HCT116 (cell line): Measurements from ENCODE around the gene PDE4D. TPM values are rescaled to one million over a fixed set of nuclear protein-coding genes. Genes with fewer than 3 reads are reported as not detected.

ENCODE experiments used
- ATAC-seq: fragments of 200-7000 bp; cut with Tn5 transposase; 2 replicates; pipeline ENCODE4 v1.9.1; 2020; ENCODE audit warnings: mild to moderate bottlenecking, moderate library complexity
- BruUV-seq: library from RNA; stranded (reverse); fragments of 400-500 nt; replicated peaks from 2 replicates; lab custom pipeline; 2021; lab: Mats Ljungman, UMichigan
- CTCF ChIA-PET: fragments of 300-600 bp; sonication (Branson Sonifier 250); formaldehyde crosslinking; loops from one replicate; lab custom pipeline; 2021; ENCODE audit warnings: antibody characterized with exemption; lab: Charles Lee
- POLR2A ChIA-PET: fragments of 300-600, 350-600 bp; sonication (Branson Sonifier 250); formaldehyde crosslinking; loops from one replicate; lab custom pipeline; 2021; ENCODE audit warnings: antibody characterized with exemption; lab: Charles Lee
- RAD21 ChIA-PET, 2 experiments: fragments of 300-600 bp; sonication (Branson Sonifier 250); formaldehyde crosslinking; loops; one replicate each; lab custom pipeline; 2023; ENCODE audit warnings: low total read pairs in 2 of 2; ENCODE audit not compliant: uncharacterized antibody in 2 of 2, unreplicated experiment in 2 of 2, low non-redundant PET in 1 of 2; lab: Charles Lee
- DNase-seq: peaks from one replicate; pipeline ENCODE4 v3.0.0-alpha.2; 2010; ENCODE audit warnings: low read depth, low spot score
- H2AFZ ChIP-seq: fragments of 200-600 bp; shearing (Covaris generic), sonication (generic); 2 replicates; pipeline ENCODE4 v1.6.1; 2017; ENCODE audit warnings: low read depth, mixed run types, mixed read lengths, antibody characterized with exemption, low read length; ENCODE audit not compliant: poor library complexity, severe bottlenecking
- H3K27ac ChIP-seq: 2 replicates; pipeline ENCODE4 v1.5.1; 2012; ENCODE audit warnings: low read depth, low read length
- H3K27me3 ChIP-seq: fragments of 200-600 bp; sonication (generic); 2 replicates; pipeline ENCODE4 v1.6.1; 2016; ENCODE audit warnings: mixed run types, low read length, mixed read lengths; ENCODE audit not compliant: insufficient read depth
- H3K36me3 ChIP-seq, 2 experiments: fragments of 200-500 bp in 1 of 2; fragments of 200-600 bp in 1 of 2; sonication (Bioruptor generic) in 1 of 2; sonication (generic) in 1 of 2; 2 replicates each; pipeline versions ENCODE4 v1.5.1 to v1.6.1; 2014 to 2016; ENCODE audit warnings: low read length in 2 of 2, inconsistent platforms in 1 of 2, mixed read lengths in 1 of 2, mixed run types in 1 of 2; ENCODE audit not compliant: insufficient read depth in 2 of 2, control insufficient read depth in 1 of 2
- H3K4me1 ChIP-seq, 2 experiments: fragments of 200-600 bp in 1 of 2; sonication (generic) in 1 of 2; 2 replicates each; pipeline versions ENCODE4 v1.5.1 to v1.6.1; 2012 to 2017; ENCODE audit warnings: low read length in 2 of 2, inconsistent platforms in 1 of 2, mild to moderate bottlenecking in 1 of 2, mixed read lengths in 1 of 2, mixed run types in 1 of 2, moderate library complexity in 1 of 2; ENCODE audit not compliant: insufficient read depth in 2 of 2, control insufficient read depth in 1 of 2
- H3K4me2 ChIP-seq: fragments of 200-600 bp; sonication (generic); 2 replicates; pipeline ENCODE4 v1.6.1; 2017; ENCODE audit warnings: mixed run types, low read length, mixed read lengths
- H3K4me3 ChIP-seq, 2 experiments: fragments of 200-600 bp in 1 of 2; sonication (generic) in 1 of 2; replicated peaks in 1 of 2; 2 replicates each; pipeline ENCODE4 v1.5.1; 2011 to 2016; ENCODE audit warnings: low read length in 2 of 2, control low read depth in 1 of 2, low read depth in 1 of 2, mild to moderate bottlenecking in 1 of 2, mixed read lengths in 1 of 2, mixed run types in 1 of 2
- H3K79me2 ChIP-seq: fragments of 200-600 bp; sonication (generic); 2 replicates; pipeline ENCODE4 v1.6.1; 2017; ENCODE audit warnings: mild to moderate bottlenecking, mixed run types, low read length, moderate library complexity, mixed read lengths; ENCODE audit not compliant: insufficient read depth
- H3K9ac ChIP-seq: fragments of 200-600 bp; sonication (generic); 2 replicates; pipeline ENCODE4 v1.6.1; 2016; ENCODE audit warnings: low read length, mixed read lengths
- H3K9me2 ChIP-seq: fragments of 200-600 bp; sonication (generic), shearing (Covaris generic); 2 replicates; pipeline ENCODE4 v1.6.1; 2017; ENCODE audit warnings: mixed run types, mild to moderate bottlenecking, moderate library complexity; ENCODE audit not compliant: insufficient read depth
- H3K9me3 ChIP-seq, 2 experiments: fragments of 200-500 bp in 1 of 2; fragments of 200-600 bp in 1 of 2; sonication (Bioruptor generic) in 1 of 2; sonication (generic) in 1 of 2; 2 replicates each; pipeline ENCODE4 v1.6.1; 2014 to 2017; ENCODE audit warnings: low read length in 2 of 2, mixed read lengths in 2 of 2, inconsistent platforms in 1 of 2, low read depth in 1 of 2, mild to moderate bottlenecking in 1 of 2, mixed run types in 1 of 2, moderate library complexity in 1 of 2; ENCODE audit not compliant: control insufficient read depth in 1 of 2, insufficient read depth in 1 of 2
- H4K20me1 ChIP-seq: fragments of 200-600 bp; sonication (generic), shearing (Covaris generic); 2 replicates; pipeline ENCODE4 v1.6.1; 2017; ENCODE audit warnings: mixed run types, mild to moderate bottlenecking, moderate library complexity; ENCODE audit not compliant: insufficient read depth
- CBX3 ChIP-seq: IDR thresholded peaks from 2 replicates; pipeline ENCODE4 v1.6.1; 2012; ENCODE audit warnings: low read depth
- CEBPB ChIP-seq: IDR thresholded peaks from 2 replicates; pipeline ENCODE4 v1.6.1; 2012; ENCODE audit warnings: low read depth
- CTCF ChIP-seq, 3 experiments: fragments of 200-600 bp in 1 of 3; sonication (generic) in 1 of 3; IDR thresholded peaks in 2 of 3; conservative IDR thresholded peaks in 1 of 3; 2 replicates each; pipeline ENCODE4 v1.5.1; 2012 to 2017; ENCODE audit warnings: low read depth in 2 of 3, low read length in 2 of 3, antibody characterized with exemption in 1 of 3, borderline replicate concordance in 1 of 3, control low read depth in 1 of 3, mild to moderate bottlenecking in 1 of 3, mixed read lengths in 1 of 3, mixed run types in 1 of 3, moderate library complexity in 1 of 3; ENCODE audit not compliant: insufficient read depth in 1 of 3
- ELF1 ChIP-seq: IDR thresholded peaks from 2 replicates; pipeline ENCODE4 v1.6.1; 2012; ENCODE audit warnings: low read depth, borderline replicate concordance
- EZH2 ChIP-seq: fragments of 200-600 bp; sonication (generic); IDR thresholded peaks from 2 replicates; pipeline ENCODE4 v1.6.1; 2017; ENCODE audit warnings: antibody characterized with exemption, mixed run types
- EZH2phosphoT487 ChIP-seq: fragments of 200-600 bp; IDR thresholded peaks from 2 replicates; pipeline ENCODE4 v1.6.1; 2018; ENCODE audit warnings: antibody characterized with exemption, borderline replicate concordance
- FOSL1 ChIP-seq: IDR thresholded peaks from 2 replicates; pipeline ENCODE4 v1.6.1; 2012; ENCODE audit warnings: low read depth
- JUND ChIP-seq: IDR thresholded peaks from 2 replicates; pipeline ENCODE4 v1.6.1; 2012
- MAX ChIP-seq: IDR thresholded peaks from 2 replicates; pipeline ENCODE4 v1.6.1; 2012
- POLR2A ChIP-seq: IDR thresholded peaks from 2 replicates; pipeline ENCODE4 v1.7.0; 2011; ENCODE audit warnings: borderline replicate concordance; ENCODE audit not compliant: insufficient read depth, insufficient read length; ENCODE audit errors: extremely low read depth
- SRF ChIP-seq: IDR thresholded peaks from 2 replicates; pipeline ENCODE4 v1.6.1; 2012; ENCODE audit warnings: low read depth
- YY1 ChIP-seq: IDR thresholded peaks from 2 replicates; pipeline ENCODE4 v1.6.1; 2011; ENCODE audit warnings: low read length, low read depth, moderate library complexity, mild to moderate bottlenecking; ENCODE audit not compliant: insufficient replicate concordance; ENCODE audit errors: extremely low read depth
- ZNF274 ChIP-seq: fragments of 200-500 bp; sonication (Bioruptor generic); IDR thresholded peaks from 2 replicates; pipeline ENCODE4 v1.6.1; 2014; ENCODE audit warnings: mild to moderate bottlenecking, low read depth, low read length, inconsistent platforms
- intact Hi-C: fragments of 100-400 bp; cut with micrococcal nuclease; formaldehyde crosslinking; loops from 2 replicates; pipeline ENCODE4 v1.10.0; 2022
- total RNA-seq: library from RNA; stranded (reverse); gene quantifications from one replicate; pipeline ENCODE4 v1.2.1, GENCODE V29; 2021; ENCODE audit not compliant: unreplicated experiment

PDE4D gene
- total RNA-seq, 1 experiment from 2014 or later, result 1.1 TPM

GRCh38 chr5:59838989-59839388 is 54.5 kb downstream of the PDE4D start:
- Histone ChIP-seq H3K36me3 (no peaks in the 10 kb centered on the region), H3K9me2 (no peaks in the 10 kb centered on the region), H3K4me2 (no peak overlapping the region), H4K20me1 (no peaks in the 10 kb centered on the region), H3K9ac (no peak overlapping the region), H3K4me1 (no peaks in the 10 kb centered on the region), H3K79me2 (no peaks in the 10 kb centered on the region), H2AFZ (no peak overlapping the region), H3K9me3 (no peaks in the 10 kb centered on the region), H3K27ac (no peak overlapping the region), H3K27me3 (peaks cover 7% of the 10 kb centered on the region; the same call in 1 of the 2 replicates), H3K4me3 (no peak overlapping the region)
- intact Hi-C loops, result no loop called here
- BruUV-seq, result no TSS peak
- TF ChIP-seq CBX3 (no peak), SRF (no peak), POLR2A (no peak)
- RAD21 ChIA-PET, result no interaction called here
- POLR2A ChIA-PET, result no interaction called here
- no peak for ATAC-seq
- CTCF ChIA-PET, result no interaction called here
- DNase-seq, result no peak

GRCh38 chr5:59838067-59838466 is 55.5 kb downstream of the PDE4D start:
- intact Hi-C loops, result no loop called here

GRCh38 chr5:59837071-59837470 is 56.5 kb downstream of the PDE4D start:
- no peak overlapping the region for H3K27ac ChIP-seq
- no peak for DNase-seq
- peaks cover 4% of the 10 kb centered on the region; the same call in 1 of the 2 replicates for H3K27me3 ChIP-seq
- POLR2A ChIA-PET, result no interaction called here
- no peaks in the 10 kb centered on the region for H3K36me3 ChIP-seq
- no peaks in the 10 kb centered on the region for H3K9me3 ChIP-seq
- H3K4me2 ChIP-seq, result no peak overlapping the region
- H3K4me3 ChIP-seq, result no peak overlapping the region
- H4K20me1 ChIP-seq, result no peaks in the 10 kb centered on the region
- BruUV-seq, result no TSS peak
- no peaks in the 10 kb centered on the region for H3K4me1 ChIP-seq
- H3K79me2 ChIP-seq, result no peaks in the 10 kb centered on the region
- RAD21 ChIA-PET, result no interaction called here
- intact Hi-C loops, result no loop called here
- no peak for ATAC-seq
- H3K9me2 ChIP-seq, result no peaks in the 10 kb centered on the region
- CTCF ChIA-PET, result no interaction called here
- no peak overlapping the region for H3K9ac ChIP-seq
- H2AFZ ChIP-seq, result no peak overlapping the region
- TF ChIP-seq POLR2A (no peak), YY1 (no peak), EZH2phosphoT487 (no peak), ELF1 (no peak), EZH2 (no peak), FOSL1 (no peak), JUND (no peak), ZNF274 (no peak), CTCF (IDR thresholded peaks at IDR 0.05 in 2 of 3, conservative IDR thresholded peaks at IDR 0.05 in 1 of 3; ENCODE audit: borderline replicate concordance in 1 of 3, insufficient read depth in 1 of 3, low read depth in 2 of 3, low read length in 2 of 3) (no peak), MAX (no peak), CEBPB (no peak), CBX3 (no peak)

More at GRCh38 chr5:59838067-59838466, 55.5 kb downstream of the PDE4D start:
- Histone ChIP-seq H4K20me1 (no peaks in the 10 kb centered on the region), H3K4me3 (no peak overlapping the region), H3K9me2 (no peaks in the 10 kb centered on the region), H3K79me2 (no peaks in the 10 kb centered on the region), H3K4me1 (no peaks in the 10 kb centered on the region), H3K27ac (no peak overlapping the region), H3K9me3 (no peaks in the 10 kb centered on the region), H3K27me3 (peaks cover 4% of the 10 kb centered on the region; the same call in 1 of the 2 replicates), H3K9ac (no peak overlapping the region), H3K4me2 (no peak overlapping the region), H3K36me3 (no peaks in the 10 kb centered on the region), H2AFZ (no peak overlapping the region)
- ChIA-PET RAD21 (no interaction called here), CTCF (no interaction called here), POLR2A (no interaction called here)
- DNase-seq (no peak), ATAC-seq (no peak)
- no TSS peak for BruUV-seq
- no peak for TF ChIP-seq SRF
